HepG2 (cell line): ENCODE results near the gene MAGEA12. TPM values are rescaled to one million over a fixed set of nuclear protein-coding genes. Genes with fewer than 3 reads are reported as not detected.
"Not testable (repeated sequence)": the region's sequence is repeated elsewhere in the genome, so short reads cannot be mapped to it uniquely, and the experiment has no call there.

ENCODE experiments used
- ATAC-seq: fragments of 200-7000 bp; cut with Tn5 transposase; 3 replicates; pipeline ENCODE4 v1.9.1; 2020; ENCODE audit warnings: mild to moderate bottlenecking, moderate library complexity
- BruUV-seq: library from RNA; stranded (reverse); fragments of 400-500 nt; replicated peaks from 2 replicates; lab custom pipeline; 2021; lab: Mats Ljungman, UMichigan
- CTCF ChIA-PET: fragments of 300-600 bp; formaldehyde crosslinking; extraction: SDS; loops from one replicate; lab custom pipeline; 2021; ENCODE audit warnings: low total read pairs, inconsistent platforms, low intra/inter-chr PET ratio; lab: Yijun Ruan, JAX
- POLR2A ChIA-PET: fragments of 350-600 bp; sonication (Branson Sonifier 250); formaldehyde crosslinking; loops from one replicate; lab custom pipeline; 2020; ENCODE audit warnings: antibody characterized with exemption, inconsistent platforms; lab: Yijun Ruan, JAX
- DNase-seq: peaks from one replicate; pipeline ENCODE4 v3.0.0-alpha.2; 2015; ENCODE audit warnings: low spot score
- FAIRE-seq: peaks from 3 replicates; lab custom pipeline; 2011; peaks lifted over from hg19 to GRCh38; lab: Jason Lieb, UNC
- H2AFZ ChIP-seq: one replicate; pipeline ENCODE4 v1.6.1; 2011; ENCODE audit warnings: low read length, inconsistent platforms
- H3K27ac ChIP-seq: fragments of 300-600 bp; 3 replicates; pipeline ENCODE4 v1.8.0; 2011; ENCODE audit warnings: mixed run types, mild to moderate bottlenecking, mixed read lengths, low read length, inconsistent platforms; ENCODE audit not compliant: insufficient read depth; ENCODE audit errors: extremely low read length
- H3K27me3 ChIP-seq, 2 experiments: fragments of 200-600 bp in 1 of 2; 2 replicates in 1 of 2; 3 replicates in 1 of 2; pipeline versions ENCODE4 v1.6.0 to v1.8.0; 2011; ENCODE audit warnings: low read length in 2 of 2, mild to moderate bottlenecking in 2 of 2, moderate library complexity in 2 of 2, inconsistent platforms in 1 of 2; ENCODE audit not compliant: insufficient read depth in 2 of 2, control insufficient read depth in 1 of 2
- H3K36me3 ChIP-seq, 2 experiments: fragments of 200-600 bp in 1 of 2; replicated peaks in 1 of 2; 2 replicates in 1 of 2; 3 replicates in 1 of 2; pipeline versions ENCODE4 v1.5.1 to v1.8.0; 2011; ENCODE audit warnings: low read length in 2 of 2, inconsistent platforms in 1 of 2; ENCODE audit not compliant: insufficient read depth in 2 of 2, control insufficient read depth in 1 of 2
- H3K4me1 ChIP-seq: 2 replicates; pipeline ENCODE4 v1.5.1; 2012; ENCODE audit warnings: low read length, inconsistent platforms; ENCODE audit not compliant: insufficient read depth
- H3K4me2 ChIP-seq: 2 replicates; pipeline ENCODE4 v1.6.0; 2011; ENCODE audit warnings: low read depth, low read length, inconsistent platforms
- H3K4me3 ChIP-seq, 3 experiments: fragments of 200-600 bp in 1 of 3; sonication (generic), shearing (Covaris generic) in 1 of 3; replicated peaks in 1 of 3; 2 replicates each; pipeline ENCODE4 v1.5.1; 2011 to 2016; ENCODE audit warnings: low read length in 3 of 3, inconsistent platforms in 2 of 3, low read depth in 2 of 3, mild to moderate bottlenecking in 2 of 3, control low read depth in 1 of 3, mixed read lengths in 1 of 3; ENCODE audit not compliant: insufficient read depth in 1 of 3
- H3K79me2 ChIP-seq: one replicate; pipeline ENCODE4 v1.6.1; 2011; ENCODE audit warnings: low read length, inconsistent platforms; ENCODE audit not compliant: insufficient read depth
- H3K9ac ChIP-seq: 2 replicates; pipeline ENCODE4 v1.6.0; 2011; ENCODE audit warnings: mild to moderate bottlenecking, low read depth, low read length, inconsistent platforms; ENCODE audit not compliant: insufficient read depth
- H3K9me3 ChIP-seq: 2 replicates; pipeline ENCODE4 v1.5.1; 2012; ENCODE audit warnings: mild to moderate bottlenecking, low read length
- H4K20me1 ChIP-seq: 2 replicates; pipeline ENCODE4 v1.6.0; 2011; ENCODE audit warnings: inconsistent platforms, mild to moderate bottlenecking, low read length, moderate library complexity; ENCODE audit not compliant: insufficient read depth
- ZGPAT ChIP-seq: IDR thresholded peaks from 2 replicates; pipeline ENCODE4 v1.6.1; 2016; ENCODE audit warnings: mild to moderate bottlenecking
- ZNF234 ChIP-seq: sonication (generic); formaldehyde crosslinking; conservative IDR thresholded peaks from 2 replicates; pipeline ENCODE4 v1.5.1; 2020; ENCODE audit warnings: mild to moderate bottlenecking, missing genetic modification reagents
- WGBS: methylation state at CpG from one replicate; pipeline ENCODE4 v1.1.6; 2017; ENCODE audit warnings: low lambda C conversion rate; 5-methylcytosine and 5-hydroxymethylcytosine counted together
- in situ Hi-C: cut with HindIII; loops from 2 replicates; pipeline ENCODE4 v1.10.0; 2017; ENCODE audit warnings: low pct_unique_long_range_greater_than_20kb; ENCODE audit not compliant: extremely low pct_ligation_motif_present
- intact Hi-C: fragments of 100-400 bp; cut with micrococcal nuclease; formaldehyde crosslinking; loops from one replicate; pipeline ENCODE4 v1.10.0; 2022; ENCODE audit not compliant: unreplicated experiment
- polyA plus RNA-seq, 8 experiments: library from polyadenylated mRNA; depleted of rRNA in 3 of 8; stranded (reverse) in 7 of 8; unstranded in 1 of 8; fragments of >200 nt; fragmentation: Illumina TruSeq in 4 of 8; extraction: Trizol in 4 of 8; gene quantifications; 2 replicates each; pipeline versions ENCODE4 v1.2.1 to v1.2.3, GENCODE V29; 2011 to 2016; ENCODE audit warnings: low read depth in 4 of 8, missing spikeins in 1 of 8, mixed read lengths in 1 of 8; ENCODE audit not compliant: insufficient read depth in 1 of 8
- total RNA-seq, 5 experiments: library from RNA; depleted of rRNA; stranded (reverse); fragments of >200 nt; fragmentation: Illumina TruSeq; extraction: Trizol; gene quantifications; 2 replicates each; pipeline ENCODE4 v1.2.3, GENCODE V29; 2016; ENCODE audit warnings: low read depth in 1 of 5
- TF ChIP-seq, protein P1 (sequence below): IDR thresholded peaks from 2 replicates; pipeline ENCODE4 v1.6.1; 2016

Gene MAGEA12
- total and polyA plus RNA-seq, 2 of the 13 experiments (the other 11 are each of a cell fraction or from before 2014, with no cell fraction given), result not detected

- TF ChIP-seq ZNF234, result no peak
- TF ChIP-seq, protein P1, sequence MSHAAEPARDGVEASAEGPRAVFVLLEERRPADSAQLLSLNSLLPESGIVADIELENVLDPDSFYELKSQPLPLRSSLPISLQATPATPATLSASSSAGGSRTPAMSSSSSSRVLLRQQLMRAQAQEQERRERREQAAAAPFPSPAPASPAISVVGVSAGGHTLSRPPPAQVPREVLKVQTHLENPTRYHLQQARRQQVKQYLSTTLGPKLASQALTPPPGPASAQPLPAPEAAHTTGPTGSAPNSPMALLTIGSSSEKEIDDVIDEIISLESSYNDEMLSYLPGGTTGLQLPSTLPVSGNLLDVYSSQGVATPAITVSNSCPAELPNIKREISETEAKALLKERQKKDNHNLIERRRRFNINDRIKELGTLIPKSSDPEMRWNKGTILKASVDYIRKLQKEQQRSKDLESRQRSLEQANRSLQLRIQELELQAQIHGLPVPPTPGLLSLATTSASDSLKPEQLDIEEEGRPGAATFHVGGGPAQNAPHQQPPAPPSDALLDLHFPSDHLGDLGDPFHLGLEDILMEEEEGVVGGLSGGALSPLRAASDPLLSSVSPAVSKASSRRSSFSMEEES (CRISPR knock-in tag), result no peak
- TF ChIP-seq ZGPAT (CRISPR knock-in tag), result no peak
Measured at GRCh38 chrX:152738560-152738959, 5.0 kb downstream of the MAGEA12 start (continued).

DNA sequence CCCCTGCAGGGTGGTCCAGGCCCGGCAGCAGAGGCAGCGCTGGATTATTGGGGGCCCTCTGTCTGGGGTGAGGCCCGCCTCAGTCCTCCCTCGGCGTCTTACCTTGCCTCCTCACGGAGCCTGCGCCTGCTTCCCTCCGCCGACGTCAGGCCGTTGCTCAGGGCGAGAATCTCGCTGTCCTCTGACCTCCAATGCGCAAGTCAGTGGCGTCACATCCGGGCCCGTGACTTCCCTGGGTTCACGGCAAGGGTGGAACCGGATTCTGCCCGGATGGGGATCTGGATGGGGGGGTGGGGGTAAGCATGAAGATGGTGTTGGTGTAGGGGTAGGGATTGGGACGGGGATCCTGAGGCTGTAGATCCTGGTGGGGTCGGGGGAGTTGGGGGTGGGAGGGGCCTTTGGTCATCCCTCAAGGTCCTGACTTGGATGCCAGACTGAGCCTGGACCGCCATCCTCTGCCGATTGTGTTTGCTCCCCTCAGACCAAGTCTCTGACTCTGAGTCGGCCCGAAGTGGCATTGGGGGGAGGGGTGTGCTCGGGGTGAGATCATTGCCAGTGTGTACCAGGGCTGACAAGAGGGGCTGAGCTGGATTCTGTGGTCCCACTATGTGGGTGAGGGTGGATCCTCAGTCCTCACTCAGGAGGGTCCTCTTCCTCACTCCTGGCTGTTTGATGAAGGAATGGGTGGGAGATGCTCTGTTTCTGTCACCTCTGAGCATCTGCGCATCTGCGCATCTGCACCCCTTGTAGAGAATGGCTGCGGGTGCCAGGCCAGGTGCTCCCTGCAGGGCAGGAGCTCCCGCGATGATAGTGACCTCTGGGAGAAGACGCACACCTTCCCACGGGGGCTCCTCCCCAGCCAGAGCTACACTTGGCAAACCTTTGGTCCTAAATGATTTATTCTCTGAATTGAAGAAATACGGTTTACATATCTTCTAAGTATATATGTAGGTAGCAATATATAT lies 20.4 kb downstream of the MAGEA12 start, which contains the start of gene MAGEA2:
TSS of gene MAGEA2 (minus strand) at position 157 of the 965 bp plus-strand sequence. CDS start 2,479 bp downstream, outside the sequence.
- FAIRE-seq, H3K4me1 ChIP-seq, CTCF ChIA-PET, H3K27ac ChIP-seq, in situ Hi-C loops, H3K79me2 ChIP-seq, POLR2A ChIA-PET, H3K9me3 ChIP-seq, H4K20me1 ChIP-seq, H3K4me2 ChIP-seq, intact Hi-C loops, H3K36me3 ChIP-seq, H2AFZ ChIP-seq, DNase-seq, H3K9ac ChIP-seq, ATAC-seq, H3K27me3 ChIP-seq, BruUV-seq, H3K4me3 ChIP-seq: not testable (repeated sequence)
- no CpG with 5 or more reads among the region's 35 CpGs for WGBS

GRCh38 chrX:152754871-152755270 lies 21.3 kb downstream of the MAGEA12 start:
- H4K20me1 ChIP-seq, in situ Hi-C loops, H3K27me3 ChIP-seq, intact Hi-C loops, H3K4me3 ChIP-seq, FAIRE-seq, H3K4me1 ChIP-seq, POLR2A ChIA-PET, BruUV-seq, CTCF ChIA-PET, H3K4me2 ChIP-seq, H3K9me3 ChIP-seq, H3K27ac ChIP-seq, H3K36me3 ChIP-seq, H2AFZ ChIP-seq, ATAC-seq, DNase-seq, H3K79me2 ChIP-seq, H3K9ac ChIP-seq: not testable (repeated sequence)
- WGBS, result no CpG with 5 or more reads among the region's 5 CpGs

DNA sequence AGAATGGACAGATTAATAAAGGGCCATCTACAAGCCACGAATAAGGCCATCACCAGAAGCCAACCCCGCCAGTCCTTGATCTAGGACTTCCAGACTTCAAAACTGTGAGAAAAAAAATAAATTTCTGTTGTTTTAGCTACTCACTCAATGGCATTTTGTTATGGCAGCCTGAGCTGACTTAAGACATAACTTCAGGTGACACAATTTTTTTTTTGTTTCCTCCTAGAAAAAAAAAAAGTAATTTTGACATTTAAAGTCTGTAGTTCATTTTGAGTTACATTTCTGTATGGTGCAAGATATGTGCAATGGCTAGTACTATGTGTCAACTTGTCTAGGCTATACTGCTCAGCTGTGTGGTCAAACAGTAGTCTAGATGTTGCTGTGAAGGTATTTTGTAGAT lies 25.4 kb downstream of the MAGEA12 start, which contains the start of gene CSAG3:
TSS of gene CSAG3 (plus strand) at position 301 of the 400 bp plus-strand sequence.
- not testable (repeated sequence) for ATAC-seq, BruUV-seq
- WGBS, result no CpG with 5 or more reads among the region's 2 CpGs

More for the DNA sequence above, 25.4 kb downstream of the MAGEA12 start, which contains the start of gene CSAG3:
- DNase-seq, H3K9me3 ChIP-seq, H3K9ac ChIP-seq, H3K79me2 ChIP-seq, intact Hi-C loops, H3K36me3 ChIP-seq, FAIRE-seq, H3K27ac ChIP-seq, H3K4me3 ChIP-seq, H4K20me1 ChIP-seq, in situ Hi-C loops, H3K27me3 ChIP-seq, H3K4me1 ChIP-seq, H3K4me2 ChIP-seq, POLR2A ChIA-PET, CTCF ChIA-PET, H2AFZ ChIP-seq: not testable (repeated sequence)
